Chondrocyte (in vitro differentiated cells): ENCODE data around the gene TSHZ2. TPM values are rescaled to one million over a fixed set of nuclear protein-coding genes. Genes with fewer than 3 reads are reported as not detected.

Experiments
- DNase-seq: peaks from one replicate; pipeline ENCODE4 v3.0.0; 2021; ENCODE audit warnings: mixed read lengths, low spot score
- H3K27ac Mint-ChIP-seq: one replicate; pipeline ENCODE4 v1.8.0; 2021; ENCODE audit warnings: mild to moderate bottlenecking, moderate library complexity, mixed read lengths; ENCODE audit not compliant: unreplicated experiment
- H3K27me3 Mint-ChIP-seq: 2 replicates; pipeline ENCODE4 v1.8.0; 2021; ENCODE audit warnings: low read depth, mixed read lengths
- H3K36me3 Mint-ChIP-seq: 2 replicates; pipeline ENCODE4 v1.8.0; 2021; ENCODE audit warnings: low read depth, mixed read lengths
- H3K4me1 Mint-ChIP-seq: 2 replicates; pipeline ENCODE4 v1.8.0; 2021; ENCODE audit warnings: low read depth, mild to moderate bottlenecking, mixed read lengths
- H3K4me3 Mint-ChIP-seq: one replicate; pipeline ENCODE4 v1.8.0; 2021; ENCODE audit warnings: mild to moderate bottlenecking, moderate library complexity, mixed read lengths; ENCODE audit not compliant: unreplicated experiment
- H3K9me3 Mint-ChIP-seq: 2 replicates; pipeline ENCODE4 v1.8.0; 2021; ENCODE audit warnings: low read depth, mixed read lengths
- total RNA-seq: library from RNA; stranded (reverse); gene quantifications from 3 replicates; pipeline ENCODE4 v1.2.1, GENCODE V29; 2021
- TF ChIP-seq, protein P1 (sequence below): fragments of 200-600 bp; sonication (generic); IDR thresholded peaks from 2 replicates; pipeline ENCODE4 v1.5.0; 2021; ENCODE audit warnings: antibody characterized with exemption, mild to moderate bottlenecking, moderate library complexity

The TSHZ2 gene
- total RNA-seq, 1 donor from 2014 or later = 0.37 TPM

DNA sequence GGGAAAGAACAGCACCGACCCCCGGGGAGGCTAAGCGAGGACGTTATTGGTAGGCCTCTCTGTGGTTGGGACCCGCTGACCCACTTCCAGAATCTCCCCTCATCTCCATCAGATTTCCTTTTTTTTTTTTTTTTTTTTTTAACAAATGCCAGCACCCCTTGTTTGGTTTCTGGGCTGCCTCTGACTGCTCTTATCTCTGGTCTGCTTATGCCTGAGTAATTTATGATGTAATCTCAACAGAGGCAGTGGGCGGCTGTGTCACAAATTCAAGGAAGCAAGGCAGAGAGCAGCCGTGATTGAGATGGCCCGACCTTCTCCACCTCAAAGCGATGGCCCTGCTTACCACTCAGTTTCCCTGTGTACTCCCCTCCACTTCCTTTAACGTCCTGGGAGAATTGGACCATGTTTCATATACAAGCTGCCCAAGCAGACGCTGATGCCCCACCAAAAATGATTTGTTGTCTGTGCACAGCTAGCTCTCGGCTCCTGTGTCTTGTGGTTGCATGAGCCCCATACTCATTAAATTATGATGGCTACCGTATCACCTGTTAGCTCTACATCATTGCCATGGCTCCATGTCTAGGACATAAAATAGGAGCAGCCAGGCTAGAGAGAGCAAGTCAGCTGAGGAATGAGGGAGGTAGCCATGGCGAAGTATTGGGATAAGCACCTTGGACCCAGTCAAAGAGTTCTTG, 523.4 kb downstream of the TSHZ2 start:
- DNase-seq = no peak
- H3K27me3 Mint-ChIP-seq = no peaks in the 10 kb centered on the region
- no peak overlapping the region for H3K4me3 Mint-ChIP-seq
- H3K4me1 Mint-ChIP-seq = peaks cover 4% of the 10 kb centered on the region
- TF ChIP-seq, protein P1, sequence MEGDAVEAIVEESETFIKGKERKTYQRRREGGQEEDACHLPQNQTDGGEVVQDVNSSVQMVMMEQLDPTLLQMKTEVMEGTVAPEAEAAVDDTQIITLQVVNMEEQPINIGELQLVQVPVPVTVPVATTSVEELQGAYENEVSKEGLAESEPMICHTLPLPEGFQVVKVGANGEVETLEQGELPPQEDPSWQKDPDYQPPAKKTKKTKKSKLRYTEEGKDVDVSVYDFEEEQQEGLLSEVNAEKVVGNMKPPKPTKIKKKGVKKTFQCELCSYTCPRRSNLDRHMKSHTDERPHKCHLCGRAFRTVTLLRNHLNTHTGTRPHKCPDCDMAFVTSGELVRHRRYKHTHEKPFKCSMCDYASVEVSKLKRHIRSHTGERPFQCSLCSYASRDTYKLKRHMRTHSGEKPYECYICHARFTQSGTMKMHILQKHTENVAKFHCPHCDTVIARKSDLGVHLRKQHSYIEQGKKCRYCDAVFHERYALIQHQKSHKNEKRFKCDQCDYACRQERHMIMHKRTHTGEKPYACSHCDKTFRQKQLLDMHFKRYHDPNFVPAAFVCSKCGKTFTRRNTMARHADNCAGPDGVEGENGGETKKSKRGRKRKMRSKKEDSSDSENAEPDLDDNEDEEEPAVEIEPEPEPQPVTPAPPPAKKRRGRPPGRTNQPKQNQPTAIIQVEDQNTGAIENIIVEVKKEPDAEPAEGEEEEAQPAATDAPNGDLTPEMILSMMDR = no peak
- H3K9me3 Mint-ChIP-seq = peaks cover 4% of the 10 kb centered on the region
- no peak overlapping the region for H3K27ac Mint-ChIP-seq
- peaks cover 2% of the 10 kb centered on the region for H3K36me3 Mint-ChIP-seq

GRCh38 chr20:53497246-53497645, 525.1 kb downstream of the TSHZ2 start:
- no peak for DNase-seq
- H3K4me3 Mint-ChIP-seq = no peak overlapping the region
- H3K27me3 Mint-ChIP-seq = no peaks in the 10 kb centered on the region
- peaks cover 4% of the 10 kb centered on the region for H3K4me1 Mint-ChIP-seq
- peaks cover 4% of the 10 kb centered on the region for H3K9me3 Mint-ChIP-seq
- H3K36me3 Mint-ChIP-seq = peaks cover 2% of the 10 kb centered on the region
- TF ChIP-seq, protein P1 = no peak
- H3K27ac Mint-ChIP-seq = no peak overlapping the region

GRCh38 chr20:53498341-53498740, 526.2 kb downstream of the TSHZ2 start:
- H3K9me3 Mint-ChIP-seq = peaks cover 4% of the 10 kb centered on the region
- no peak overlapping the region for H3K4me3 Mint-ChIP-seq
- H3K4me1 Mint-ChIP-seq = peaks cover 3% of the 10 kb centered on the region
- DNase-seq = no peak
- peaks cover 2% of the 10 kb centered on the region for H3K36me3 Mint-ChIP-seq
- no peaks in the 10 kb centered on the region for H3K27me3 Mint-ChIP-seq
- no peak overlapping the region for H3K27ac Mint-ChIP-seq
- TF ChIP-seq, protein P1 = no peak

GRCh38 chr20:53500651-53501050, 528.5 kb downstream of the TSHZ2 start:
- DNase-seq = no peak
- no peaks in the 10 kb centered on the region for H3K27me3 Mint-ChIP-seq
- peaks cover 4% of the 10 kb centered on the region for H3K9me3 Mint-ChIP-seq
- H3K4me1 Mint-ChIP-seq = no peaks in the 10 kb centered on the region
- H3K4me3 Mint-ChIP-seq = no peak overlapping the region
- H3K36me3 Mint-ChIP-seq = peaks cover 2% of the 10 kb centered on the region
- no peak overlapping the region for H3K27ac Mint-ChIP-seq
- TF ChIP-seq, protein P1 = no peak

DNA sequence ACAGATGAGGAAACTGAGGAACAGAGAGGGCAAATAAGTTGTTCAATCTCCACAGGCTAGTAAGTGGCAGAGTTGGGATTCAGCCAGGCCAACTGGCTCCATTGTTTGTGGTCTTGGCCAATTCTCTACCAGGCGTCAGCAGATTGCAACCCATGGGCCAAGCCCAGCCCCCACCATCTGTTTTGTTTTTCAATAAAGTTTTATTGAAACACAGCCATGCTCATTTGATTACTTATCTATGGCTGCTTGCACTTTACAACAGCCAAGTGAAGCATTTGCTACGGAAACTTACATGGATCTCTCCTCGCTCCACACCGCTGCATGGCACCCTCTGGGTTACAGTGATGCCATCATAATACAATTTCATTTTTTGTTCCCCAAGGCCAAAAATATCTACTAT, 530.7 kb downstream of the TSHZ2 start:
- H3K36me3 Mint-ChIP-seq = peaks cover 2% of the 10 kb centered on the region
- H3K4me3 Mint-ChIP-seq = no peak overlapping the region
- no peak for DNase-seq
- no peaks in the 10 kb centered on the region for H3K9me3 Mint-ChIP-seq
- no peaks in the 10 kb centered on the region for H3K27me3 Mint-ChIP-seq
- TF ChIP-seq, protein P1 = no peak
- no peak overlapping the region for H3K27ac Mint-ChIP-seq
- no peaks in the 10 kb centered on the region for H3K4me1 Mint-ChIP-seq
